Skin epidermis (tissue), 12 donors: ENCODE measurements around the gene SLC22A23.
A peak's percentile ranks its signal among the peaks of the same experiment; 100 is the strongest.
"Not testable (repeated sequence)": the region's sequence is repeated elsewhere in the genome, so short reads cannot be mapped to it uniquely, and the experiment has no call there.

Experiments
- H3K27ac ChIP-seq, 21 experiments: fragments of 200-600 bp; sonication (generic) in 11 of 21; one replicate each; pipeline ENCODE4 v1.5.0; 2020; ENCODE audit warnings: mild to moderate bottlenecking in 3 of 21, inconsistent platforms in 2 of 21, moderate library complexity in 2 of 21
- H3K4me3 ChIP-seq, 7 experiments: fragments of 200-600 bp; sonication (generic) in 2 of 7; one replicate each; pipeline ENCODE4 v1.5.0; 2020; ENCODE audit warnings: inconsistent platforms in 2 of 7, mild to moderate bottlenecking in 2 of 7, moderate library complexity in 1 of 7

Gene SLC22A23

GRCh38 chr6:3394671-3395070 lies 62.2 kb downstream of the SLC22A23 start:
- no peak overlapping the region for H3K4me3 ChIP-seq
- no peak overlapping the region for H3K27ac ChIP-seq

GRCh38 chr6:3393836-3394202 lies 63.0 kb downstream of the SLC22A23 start:
- no peak overlapping the region for H3K4me3 ChIP-seq
- no peak overlapping the region for H3K27ac ChIP-seq

- H3K27ac ChIP-seq = no peak overlapping the region
These were observed 63.7 kb downstream of the SLC22A23 start for GRCh38 chr6:3392930-3393835.

GRCh38 chr6:3391902-3392458 lies 64.9 kb downstream of the SLC22A23 start:
- H3K27ac ChIP-seq = peak overlapping the region in 1 of 21 experiments; percentile 15
- no peak overlapping the region for H3K4me3 ChIP-seq

More at GRCh38 chr6:3392930-3393835, 63.7 kb downstream of the SLC22A23 start:
- no peak overlapping the region for H3K4me3 ChIP-seq

GRCh38 chr6:3390698-3391097 lies 66.2 kb downstream of the SLC22A23 start:
- Histone ChIP-seq H3K27ac (peak overlapping the region in 18 of 21 experiments; percentile 0 to 81 (median 56)), H3K4me3 (no peak overlapping the region)

- no peak overlapping the region for H3K4me3 ChIP-seq
- H3K27ac ChIP-seq = peak overlapping the region in 18 of 21 experiments; percentile 0 to 81 (median 65)
These were observed 67.3 kb downstream of the SLC22A23 start for GRCh38 chr6:3389390-3390167.

- H3K27ac ChIP-seq = peak overlapping the region in 5 of 21 experiments; percentile 29 to 80 (median 43)
- H3K4me3 ChIP-seq = no peak overlapping the region
These were observed 68.1 kb downstream of the SLC22A23 start for GRCh38 chr6:3388786-3389185.

GRCh38 chr6:3386374-3386857 lies 70.4 kb downstream of the SLC22A23 start:
- no peak overlapping the region for H3K4me3 ChIP-seq

GRCh38 chr6:3385660-3386151 lies 71.1 kb downstream of the SLC22A23 start:
- no peak overlapping the region for H3K4me3 ChIP-seq
- H3K27ac ChIP-seq = peak overlapping the region in 13 of 21 experiments; percentile 12 to 78 (median 47)

More at GRCh38 chr6:3386374-3386857, 70.4 kb downstream of the SLC22A23 start:
- peak overlapping the region in 12 of 21 experiments; percentile 1 to 78 (median 52) for H3K27ac ChIP-seq

GRCh38 chr6:3385181-3385580 lies 71.7 kb downstream of the SLC22A23 start:
- H3K4me3 ChIP-seq = not testable (repeated sequence)
- peak overlapping the region in 11 of 21 experiments; percentile 8 to 75 (median 42) for H3K27ac ChIP-seq

- H3K27ac ChIP-seq = peak overlapping the region in 7 of 21 experiments; percentile 12 to 75 (median 50)
- H3K4me3 ChIP-seq = no peak overlapping the region
These were observed 72.4 kb downstream of the SLC22A23 start for GRCh38 chr6:3384241-3385143.

- peak overlapping the region in 1 of 21 experiments; percentile 16 for H3K27ac ChIP-seq
- H3K4me3 ChIP-seq = no peak overlapping the region
These were observed 73.3 kb downstream of the SLC22A23 start for GRCh38 chr6:3383525-3383924.

- Histone ChIP-seq H3K4me3 (no peak overlapping the region), H3K27ac (peak overlapping the region in 2 of 21 experiments; percentile 26 to 45)
These were observed 74.2 kb downstream of the SLC22A23 start for GRCh38 chr6:3382326-3383279.

GRCh38 chr6:3381233-3381921 lies 75.5 kb downstream of the SLC22A23 start:
- Histone ChIP-seq H3K4me3 (no peak overlapping the region), H3K27ac (peak overlapping the region in 3 of 21 experiments; percentile 20 to 45 (median 26))

- peak overlapping the region in 1 of 21 experiments; percentile 20 for H3K27ac ChIP-seq
These were observed 76.3 kb downstream of the SLC22A23 start for GRCh38 chr6:3380344-3381232.

GRCh38 chr6:3379482-3380060 lies 77.3 kb downstream of the SLC22A23 start:
- no peak overlapping the region for H3K4me3 ChIP-seq
- H3K27ac ChIP-seq = no peak overlapping the region

More at GRCh38 chr6:3380344-3381232, 76.3 kb downstream of the SLC22A23 start:
- H3K4me3 ChIP-seq = no peak overlapping the region
